Right lobe of liver (tissue), 6 donors: Measurements from ENCODE around the gene OR6N1. TPM values are rescaled to one million over a fixed set of nuclear protein-coding genes. Genes with fewer than 3 reads are reported as not detected.

Experiments
- ATAC-seq, 4 donors: fragments of 200-7000 bp; cut with Tn5 transposase; one replicate each; pipeline ENCODE4 v1.9.1; 2020; ENCODE audit warnings: mild to moderate bottlenecking in 4 of 4, moderate library complexity in 4 of 4
- DNase-seq, 3 donors: peaks; one replicate each; pipeline ENCODE4 v3.0.0-alpha.2; 2020
- H3K27ac ChIP-seq, 3 donors: fragments of 200-600 bp; one replicate each; pipeline ENCODE4 v1.8.0; 2022
- H3K27me3 ChIP-seq, 2 donors: fragments of 200-600 bp; one replicate each; pipeline ENCODE4 v1.8.0; 2022
- H3K36me3 ChIP-seq, 4 donors: fragments of 200-600 bp; sonication (generic) in 1 of 4; one replicate each; pipeline versions ENCODE4 v1.5.1 to v1.8.0; 2017 to 2022; ENCODE audit warnings: control low read depth in 1 of 4
- H3K4me1 ChIP-seq, 4 donors: fragments of 200-600 bp; sonication (generic) in 1 of 4; one replicate each; pipeline versions ENCODE4 v1.5.1 to v1.8.0; 2017 to 2022; ENCODE audit warnings: control low read depth in 1 of 4
- H3K4me3 ChIP-seq, 3 donors: fragments of 200-600 bp; one replicate each; pipeline ENCODE4 v1.8.0; 2022
- H3K9me3 ChIP-seq, 4 donors: fragments of 200-600 bp; sonication (generic) in 1 of 4; one replicate each; pipeline versions ENCODE4 v1.5.1 to v1.8.0; 2017 to 2022; ENCODE audit warnings: control low read depth in 1 of 4
- CTCF ChIP-seq, 4 donors: fragments of 200-600 bp in 3 of 4; fragments of 450-650 bp in 1 of 4; IDR thresholded peaks; one replicate each; pipeline versions ENCODE4 v1.5.1 to v1.8.0; 2016 to 2022; ENCODE audit warnings: antibody characterized with exemption in 4 of 4, mild to moderate bottlenecking in 2 of 4
- POLR2A ChIP-seq: fragments of 450-650 bp; IDR thresholded peaks from one replicate; pipeline ENCODE4 v1.6.1; 2017; ENCODE audit warnings: antibody characterized with exemption, mild to moderate bottlenecking
- WGBS: methylation state at CpG from one replicate; pipeline ENCODE4 v1.1.6; 2018; ENCODE audit warnings: low coverage, low lambda C conversion rate; ENCODE audit not compliant: insufficient coverage; ENCODE audit errors: missing lambda C conversion rate; 5-methylcytosine and 5-hydroxymethylcytosine counted together
- intact Hi-C, 2 donors: fragments of 100-400 bp; cut with DNase I; formaldehyde crosslinking; loops; one replicate each; pipeline versions ENCODE4 v1.11.2 to v1.14.1; 2022
- total RNA-seq, 6 experiments: library from RNA; depleted of rRNA in 2 of 6; stranded (reverse); fragments of >200 nt in 2 of 6; fragmentation: NEBNext Ultra II Directional in 3 of 6; extraction: Animal tissue kit (Norgen Biotek cat#: 25700) in 3 of 6; gene quantifications; one replicate each; pipeline versions ENCODE4 v1.1.0 to v1.2.4, GENCODE V29; 2016 to 2023
- donor health status: DM: no; HTN: yes; CAD: no.
- donor health status: DM: no; HTN: no; CAD: no.
- donor health status: DM: no; HTN: no; CAD: no.
- donor health status: DM: no; HTN: yes; CAD: no.
- donor health status: DM: no; HTN: yes; CAD: no.

The OR6N1 gene
- total RNA-seq, 6 experiments from 2014 or later, result not detected

GRCh38 chr1:158793604-158794003 is 21.6 kb upstream of the OR6N1 start:
- TF ChIP-seq CTCF (IDR thresholded peaks at IDR 0.05) (no peak), POLR2A (no peak)
- DNase-seq (no peak), ATAC-seq (no peak)
- Histone ChIP-seq H3K36me3 (no peaks in the 10 kb centered on the region), H3K4me3 (no peak overlapping the region), H3K27ac (no peak overlapping the region), H3K9me3 (no peaks in the 10 kb centered on the region), H3K4me1 (no peaks in the 10 kb centered on the region), H3K27me3 (peaks cover 0 to 3% of the 10 kb centered on the region in 2 donors)
- WGBS, result no CpG with 5 or more reads among the region's 2 CpGs
- intact Hi-C loops, result no loop called here

- H3K36me3 ChIP-seq, result no peaks in the 10 kb centered on the region
- ATAC-seq, result no peak
Observed at GRCh38 chr1:158781104-158781503, 9.1 kb upstream of the OR6N1 start, which contains the start of gene OR6N2. Gene OR6N2, minus strand, starts transcription at chr1:158781204. Its CDS starts 3,569 bp downstream, at chr1:158777635.

GRCh38 chr1:158754420-158754819 is 17.6 kb downstream of the OR6N1 start, which contains the start of gene OR6K6:
Gene OR6K6, plus strand, starts transcription at chr1:158754720. Its CDS starts 168 bp downstream, at chr1:158754888.
- ATAC-seq, result no peak
- no peaks in the 10 kb centered on the region for H3K27me3 ChIP-seq
- no peak within 1 kb of the TSS for H3K4me3 ChIP-seq
- no peaks in the 10 kb centered on the region for H3K4me1 ChIP-seq
- 56% methylated on average over 2 of the region's 2 CpGs for WGBS
- H3K27ac ChIP-seq, result no peak within 1 kb of the TSS
- DNase-seq, result no peak
- intact Hi-C loops, result no loop called here
- TF ChIP-seq CTCF (IDR thresholded peaks at IDR 0.05) (no peak), POLR2A (no peak)
- no peaks in the 10 kb centered on the region for H3K9me3 ChIP-seq
- no peaks in the 10 kb centered on the region for H3K36me3 ChIP-seq

More at GRCh38 chr1:158781104-158781503, 9.1 kb upstream of the OR6N1 start, which contains the start of gene OR6N2:
- intact Hi-C loops, result no loop called here
- TF ChIP-seq CTCF (IDR thresholded peaks at IDR 0.05), result no peak
- TF ChIP-seq POLR2A, result no peak
- Histone ChIP-seq H3K27me3 (no peaks in the 10 kb centered on the region), H3K27ac (no peak within 1 kb of the TSS), H3K4me1 (no peaks in the 10 kb centered on the region), H3K9me3 (no peaks in the 10 kb centered on the region), H3K4me3 (no peak within 1 kb of the TSS)
- DNase-seq, result no peak

- H3K27me3 ChIP-seq, result no peaks in the 10 kb centered on the region
- H3K4me3 ChIP-seq, result no peak overlapping the region
- no peak overlapping the region for H3K27ac ChIP-seq
- DNase-seq, result no peak
- WGBS, result 17% methylated on average over 1 of the region's 9 CpGs
- intact Hi-C loops, result no loop called here
- no peaks in the 10 kb centered on the region for H3K36me3 ChIP-seq
- H3K9me3 ChIP-seq, result no peaks in the 10 kb centered on the region
- TF ChIP-seq POLR2A (no peak), CTCF (IDR thresholded peaks at IDR 0.05) (no peak)
- no peak for ATAC-seq
- H3K4me1 ChIP-seq, result no peaks in the 10 kb centered on the region
Observed at GRCh38 chr1:158752155-158752712, 19.8 kb downstream of the OR6N1 start.

GRCh38 chr1:158735848-158736247 is 36.1 kb downstream of the OR6N1 start:
- no peak overlapping the region for H3K4me3 ChIP-seq
- peaks cover 0 to under 1% (median 0%) of the 10 kb centered on the region in 4 donors for H3K4me1 ChIP-seq
- no peaks in the 10 kb centered on the region for H3K36me3 ChIP-seq
- intact Hi-C loops, result no loop called here
- DNase-seq (no peak), ATAC-seq (no peak)
- H3K9me3 ChIP-seq, result no peaks in the 10 kb centered on the region
- TF ChIP-seq POLR2A (no peak), CTCF (IDR thresholded peaks at IDR 0.05) (no peak)
- no peaks in the 10 kb centered on the region for H3K27me3 ChIP-seq
- no peak overlapping the region for H3K27ac ChIP-seq
